Uterus (tissue), 4 donors: ENCODE data around the gene ITPR3. TPM values are rescaled to one million over a fixed set of nuclear protein-coding genes. Genes with fewer than 3 reads are reported as not detected.

Source experiments
- DNase-seq, 2 donors: peaks; one replicate each; pipeline ENCODE4 v3.0.0-alpha.2; 2019 to 2020
- H3K27ac ChIP-seq, 2 donors: fragments of 200-600 bp; sonication (generic); 1 replicate in 1 of 2; 2 replicates in 1 of 2; pipeline ENCODE4 v1.5.1; 2016 to 2018
- H3K27me3 ChIP-seq, 2 donors: fragments of 200-600 bp; sonication (generic); one replicate each; pipeline ENCODE4 v1.5.1; 2018 to 2019; ENCODE audit warnings: control low read depth in 1 of 2
- H3K36me3 ChIP-seq, 2 donors: fragments of 200-600 bp; sonication (generic); one replicate each; pipeline ENCODE4 v1.5.1; 2019; ENCODE audit warnings: control low read depth in 1 of 2
- H3K4me1 ChIP-seq, 2 donors: fragments of 200-600 bp; sonication (generic); one replicate each; pipeline ENCODE4 v1.5.1; 2018 to 2019; ENCODE audit warnings: control low read depth in 1 of 2
- H3K4me3 ChIP-seq, 2 donors: fragments of 200-600 bp; sonication (generic); 1 replicate in 1 of 2; 2 replicates in 1 of 2; pipeline ENCODE4 v1.5.1; 2018 to 2019; ENCODE audit warnings: mild to moderate bottlenecking in 1 of 2
- H3K9me3 ChIP-seq, 2 donors: fragments of 200-600 bp; sonication (generic); one replicate each; pipeline ENCODE4 v1.5.1; 2019; ENCODE audit warnings: control low read depth in 1 of 2
- CTCF ChIP-seq, 4 experiments: fragments of 200-600 bp in 2 of 4; fragments of 450-650 bp in 2 of 4; sonication (generic) in 2 of 4; IDR thresholded peaks; one replicate each; pipeline ENCODE4 v1.5.1; 2016 to 2019; ENCODE audit warnings: antibody characterized with exemption in 4 of 4, mild to moderate bottlenecking in 2 of 4, moderate library complexity in 1 of 4
- POLR2A ChIP-seq, 2 donors: fragments of 450-650 bp; IDR thresholded peaks; one replicate each; pipeline ENCODE4 v1.6.1; 2016; ENCODE audit warnings: antibody characterized with exemption in 2 of 2, mild to moderate bottlenecking in 1 of 2, moderate library complexity in 1 of 2
- intact Hi-C: fragments of 100-400 bp; cut with DNase I; formaldehyde crosslinking; loops from one replicate; pipeline ENCODE4 v1.15.1; 2023; ENCODE audit warnings: low total_unique reads
- total RNA-seq, 4 donors: library from RNA; depleted of rRNA in 3 of 4; stranded (reverse); fragments of >200 nt in 3 of 4; gene quantifications; one replicate each; pipeline versions ENCODE4 v1.1.0 to v1.2.4, GENCODE V29; 2014 to 2023
- donor health status: DM: yes; HTN: yes; CAD: no.

Gene ITPR3
- total RNA-seq, 4 donors from 2014 or later = 11.2 to 27.6 (median 16.1) TPM

DNA sequence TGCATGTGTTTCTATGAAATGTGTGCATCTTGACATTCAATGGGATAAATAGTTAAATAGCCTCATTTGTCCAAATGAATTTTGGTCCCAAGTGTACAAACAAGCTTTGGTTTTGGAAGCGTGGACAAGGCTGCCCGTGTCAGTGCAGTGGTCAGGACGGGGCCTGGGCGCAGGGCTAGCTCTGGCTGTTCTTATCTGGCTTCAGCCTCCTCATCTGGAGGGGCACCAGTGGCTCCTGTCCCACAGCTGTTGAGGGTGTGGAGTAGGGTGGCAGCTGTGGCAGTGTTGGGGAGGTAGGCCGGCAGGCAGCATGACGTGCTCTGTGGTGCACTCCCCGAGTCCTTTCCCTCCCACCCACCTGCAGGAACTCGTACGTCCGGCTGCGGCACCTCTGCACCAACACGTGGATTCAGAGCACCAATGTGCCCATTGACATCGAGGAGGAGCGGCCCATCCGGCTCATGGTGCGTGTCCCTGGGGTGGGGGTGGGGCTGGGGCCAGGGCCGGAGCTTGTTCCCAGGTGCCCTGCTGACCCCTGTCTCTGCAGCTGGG lies 43.5 kb downstream of the ITPR3 start:
- no peak for TF ChIP-seq POLR2A (IDR thresholded peaks at IDR 0.05)
- TF ChIP-seq CTCF (IDR thresholded peaks at IDR 0.05) = no peak
- H3K4me3 ChIP-seq = no peak overlapping the region
- H3K4me1 ChIP-seq = no peaks in the 10 kb centered on the region
- H3K27me3 ChIP-seq = no peaks in the 10 kb centered on the region
- H3K27ac ChIP-seq = no peak overlapping the region
- DNase-seq = no peak
- intact Hi-C loops = no loop called here
- H3K36me3 ChIP-seq = no peaks in the 10 kb centered on the region
- H3K9me3 ChIP-seq = no peaks in the 10 kb centered on the region

DNA sequence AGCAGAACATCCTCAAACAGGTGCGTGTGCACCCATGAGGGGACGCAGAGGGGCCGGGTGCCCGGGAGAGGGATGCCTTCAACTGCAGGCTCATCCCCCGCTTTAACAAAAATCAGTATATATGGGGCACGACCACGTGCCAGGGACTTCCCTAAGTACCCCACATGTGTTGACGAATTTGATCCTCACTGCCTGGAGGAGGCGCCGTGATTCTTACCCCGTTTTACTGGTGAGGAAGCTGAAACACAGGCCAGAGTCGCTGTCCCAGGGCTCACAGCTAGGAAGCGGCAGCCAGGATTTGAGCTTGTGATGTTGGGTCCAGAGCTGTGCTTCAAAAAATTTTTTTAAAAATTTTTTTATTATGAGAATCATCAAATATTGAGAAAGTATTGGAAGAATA lies 44.8 kb downstream of the ITPR3 start:
- H3K27ac ChIP-seq = no peak overlapping the region
- H3K27me3 ChIP-seq = no peaks in the 10 kb centered on the region
- H3K4me3 ChIP-seq = no peak overlapping the region
- DNase-seq = no peak
- H3K36me3 ChIP-seq = no peaks in the 10 kb centered on the region
- H3K9me3 ChIP-seq = no peaks in the 10 kb centered on the region
- intact Hi-C loops = no loop called here
- TF ChIP-seq CTCF (IDR thresholded peaks at IDR 0.05) = no peak
- no peak for TF ChIP-seq POLR2A (IDR thresholded peaks at IDR 0.05)
- no peaks in the 10 kb centered on the region for H3K4me1 ChIP-seq

DNA sequence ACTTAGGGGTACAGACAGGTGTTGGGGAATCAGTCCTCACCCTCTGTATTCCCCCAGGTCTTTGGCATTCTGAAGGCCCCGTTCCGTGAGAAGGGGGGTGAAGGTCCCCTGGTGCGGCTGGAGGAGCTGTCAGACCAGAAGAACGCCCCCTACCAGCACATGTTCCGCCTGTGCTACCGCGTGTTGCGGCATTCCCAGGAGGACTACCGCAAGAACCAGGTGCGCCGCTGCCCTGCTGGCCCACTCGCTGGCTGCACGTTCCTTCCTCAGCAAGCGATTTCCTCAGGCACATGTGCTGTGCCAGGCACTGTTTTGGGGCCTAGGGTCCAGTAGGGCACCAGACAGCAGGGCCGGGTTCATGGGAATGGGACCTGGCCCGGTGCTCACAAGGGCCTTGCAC lies 46.0 kb downstream of the ITPR3 start:
- H3K27me3 ChIP-seq = no peaks in the 10 kb centered on the region
- H3K36me3 ChIP-seq = no peaks in the 10 kb centered on the region
- H3K27ac ChIP-seq = no peak overlapping the region
- H3K4me3 ChIP-seq = no peak overlapping the region
- TF ChIP-seq CTCF (IDR thresholded peaks at IDR 0.05) (no peak), POLR2A (IDR thresholded peaks at IDR 0.05) (no peak)
- no peaks in the 10 kb centered on the region for H3K9me3 ChIP-seq
- intact Hi-C loops = no loop called here
- no peaks in the 10 kb centered on the region for H3K4me1 ChIP-seq
- no peak for DNase-seq

DNA sequence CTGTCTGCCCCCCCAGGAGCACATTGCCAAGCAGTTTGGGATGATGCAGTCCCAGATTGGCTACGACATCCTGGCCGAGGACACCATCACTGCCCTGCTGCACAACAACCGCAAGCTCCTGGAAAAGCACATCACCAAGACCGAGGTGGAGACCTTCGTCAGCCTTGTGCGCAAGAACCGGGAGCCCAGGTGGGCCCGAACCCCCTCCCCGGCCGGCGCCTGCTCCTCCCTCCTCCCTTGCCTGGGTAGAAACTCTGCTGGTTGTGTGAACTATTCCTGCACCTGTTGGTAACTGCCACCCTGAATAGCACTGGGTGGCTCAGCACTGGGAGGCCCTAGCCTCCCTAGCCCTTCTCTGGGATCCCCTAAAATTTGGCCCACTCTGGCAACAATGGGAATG lies 46.7 kb downstream of the ITPR3 start:
- H3K4me1 ChIP-seq = no peaks in the 10 kb centered on the region
- no peak for DNase-seq
- no peaks in the 10 kb centered on the region for H3K27me3 ChIP-seq
- H3K4me3 ChIP-seq = no peak overlapping the region
- H3K36me3 ChIP-seq = no peaks in the 10 kb centered on the region
- no peak overlapping the region for H3K27ac ChIP-seq
- intact Hi-C loops = no loop called here
- no peak for TF ChIP-seq POLR2A (IDR thresholded peaks at IDR 0.05)
- TF ChIP-seq CTCF (IDR thresholded peaks at IDR 0.05) = no peak
- H3K9me3 ChIP-seq = no peaks in the 10 kb centered on the region

GRCh38 chr6:33668328-33668727 lies 47.2 kb downstream of the ITPR3 start:
- no peak overlapping the region for H3K27ac ChIP-seq

DNA sequence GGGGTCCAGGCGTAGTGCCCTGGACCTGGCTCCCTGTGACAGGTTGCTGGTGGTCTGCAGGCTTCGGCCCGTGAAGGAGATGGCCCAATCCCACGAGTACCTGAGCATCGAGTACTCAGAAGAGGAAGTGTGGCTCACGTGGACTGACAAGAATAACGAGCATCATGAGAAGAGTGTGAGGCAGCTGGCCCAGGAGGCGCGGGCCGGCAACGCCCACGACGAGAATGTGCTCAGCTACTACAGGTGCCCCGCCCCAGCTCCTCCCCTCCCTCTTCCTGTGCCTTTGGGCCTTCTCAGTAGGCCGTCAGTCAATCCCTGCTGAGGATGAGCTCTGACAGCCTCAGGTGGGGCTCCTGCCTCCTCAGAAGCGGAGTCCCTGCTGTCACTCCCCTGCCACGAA lies 47.8 kb downstream of the ITPR3 start:
- no peak for TF ChIP-seq POLR2A (IDR thresholded peaks at IDR 0.05)
- no peak for TF ChIP-seq CTCF (IDR thresholded peaks at IDR 0.05)
- no peak overlapping the region for H3K27ac ChIP-seq
- H3K4me1 ChIP-seq = no peaks in the 10 kb centered on the region
- intact Hi-C loops = no loop called here
- DNase-seq = no peak
- no peaks in the 10 kb centered on the region for H3K27me3 ChIP-seq
- no peaks in the 10 kb centered on the region for H3K9me3 ChIP-seq
- H3K4me3 ChIP-seq = no peak overlapping the region
- H3K36me3 ChIP-seq = no peaks in the 10 kb centered on the region

More at GRCh38 chr6:33668328-33668727, 47.2 kb downstream of the ITPR3 start:
- Histone ChIP-seq H3K9me3 (no peaks in the 10 kb centered on the region), H3K4me1 (no peaks in the 10 kb centered on the region), H3K4me3 (no peak overlapping the region), H3K27me3 (no peaks in the 10 kb centered on the region), H3K36me3 (no peaks in the 10 kb centered on the region)
- TF ChIP-seq POLR2A (IDR thresholded peaks at IDR 0.05) = no peak
- DNase-seq = no peak
- intact Hi-C loops = no loop called here
